GM12891 (cell line): ENCODE results near the gene EGFR.

Experiments
- DNase-seq: peaks from one replicate; pipeline ENCODE4 v3.0.0; 2011; ENCODE audit warnings: low spot score; ENCODE audit not compliant: insufficient read length
- FAIRE-seq: peaks from 2 replicates; lab custom pipeline; 2011; peaks lifted over from hg19 to GRCh38; lab: Jason Lieb, UNC
- PAX5 ChIP-seq: IDR thresholded peaks from 2 replicates; pipeline ENCODE4 v1.6.1; 2011; ENCODE audit warnings: low read length, moderate library complexity, mild to moderate bottlenecking; ENCODE audit not compliant: insufficient read depth, severe bottlenecking
- POLR2A ChIP-seq: IDR thresholded peaks from 2 replicates; pipeline ENCODE4 v1.6.1; 2011; ENCODE audit warnings: low read depth, low read length, control low read depth
- POLR2AphosphoS5 ChIP-seq: IDR thresholded peaks from 2 replicates; pipeline ENCODE4 v1.6.1; 2011; ENCODE audit warnings: low read depth, low read length, control low read depth
- POU2F2 ChIP-seq: IDR thresholded peaks from 2 replicates; pipeline ENCODE4 v1.6.1; 2011; ENCODE audit warnings: low read depth, mild to moderate bottlenecking, control low read depth, low read length, moderate library complexity
- SPI1 ChIP-seq: IDR thresholded peaks from 2 replicates; pipeline ENCODE4 v1.6.1; 2011; ENCODE audit warnings: low read depth, low read length, control low read depth
- TAF1 ChIP-seq: IDR thresholded peaks from 2 replicates; pipeline ENCODE4 v1.6.1; 2011; ENCODE audit warnings: low read depth, low read length, control low read depth

Gene EGFR

GRCh38 chr7:55119571-55119970 lies 100.8 kb downstream of the EGFR start:
- FAIRE-seq, result no peak
- TF ChIP-seq SPI1 (no peak), POLR2AphosphoS5 (no peak), POU2F2 (no peak), POLR2A (no peak), PAX5 (no peak), TAF1 (no peak)
- DNase-seq, result no peak

GRCh38 chr7:55120074-55120473 lies 101.3 kb downstream of the EGFR start:
- no peak for DNase-seq
- FAIRE-seq, result no peak
- TF ChIP-seq TAF1 (no peak), POLR2AphosphoS5 (no peak), POU2F2 (no peak), PAX5 (no peak), SPI1 (no peak), POLR2A (no peak)

- TF ChIP-seq POLR2A (no peak), PAX5 (no peak), POU2F2 (no peak), SPI1 (no peak), POLR2AphosphoS5 (no peak)
- DNase-seq (no peak), FAIRE-seq (no peak)
These were observed 101.8 kb downstream of the EGFR start for GRCh38 chr7:55120501-55121198.

GRCh38 chr7:55121249-55121648 lies 102.4 kb downstream of the EGFR start:
- no peak for FAIRE-seq
- no peak for DNase-seq
- TF ChIP-seq POLR2A (no peak), SPI1 (no peak), POLR2AphosphoS5 (no peak), TAF1 (no peak), PAX5 (no peak), POU2F2 (no peak)

GRCh38 chr7:55122263-55122662 lies 103.4 kb downstream of the EGFR start:
- FAIRE-seq (no peak), DNase-seq (no peak)
- TF ChIP-seq POLR2A (no peak), POU2F2 (no peak), TAF1 (no peak), SPI1 (no peak), PAX5 (no peak), POLR2AphosphoS5 (no peak)

- FAIRE-seq (no peak), DNase-seq (no peak)
- TF ChIP-seq TAF1 (no peak), PAX5 (no peak)
These were observed 106.4 kb downstream of the EGFR start for GRCh38 chr7:55124989-55125875.

GRCh38 chr7:55127135-55127551 lies 108.3 kb downstream of the EGFR start:
- TF ChIP-seq SPI1 (no peak), POLR2A (no peak), PAX5 (no peak), POU2F2 (no peak), TAF1 (no peak), POLR2AphosphoS5 (no peak)
- no peak for DNase-seq
- FAIRE-seq, result no peak

GRCh38 chr7:55127622-55128081 lies 108.8 kb downstream of the EGFR start:
- FAIRE-seq, result no peak
- no peak for TF ChIP-seq POLR2A
- no peak for TF ChIP-seq TAF1
- no peak for TF ChIP-seq SPI1
- TF ChIP-seq POU2F2, result no peak
- no peak for TF ChIP-seq PAX5
- no peak for TF ChIP-seq POLR2AphosphoS5
- no peak for DNase-seq

- FAIRE-seq, result no peak
- TF ChIP-seq SPI1, result no peak
- no peak for TF ChIP-seq POLR2AphosphoS5
These were observed 110.0 kb downstream of the EGFR start for GRCh38 chr7:55128693-55129394.

More at GRCh38 chr7:55128693-55129394, 110.0 kb downstream of the EGFR start:
- no peak for DNase-seq
